Suprapubic skin (tissue), 4 donors: ENCODE data around the gene CLCN6. TPM values are rescaled to one million over a fixed set of nuclear protein-coding genes. Genes with fewer than 3 reads are reported as not detected.
A peak's percentile ranks its signal among the peaks of the same experiment; 100 is the strongest.

Source experiments
- DNase-seq, 2 donors: peaks; one replicate each; pipeline ENCODE4 v3.0.0-alpha.2; 2019; ENCODE audit warnings: low spot score in 2 of 2
- H3K27ac ChIP-seq: fragments of 200-600 bp; sonication (generic); one replicate; pipeline ENCODE4 v1.5.1; 2019
- H3K27me3 ChIP-seq: fragments of 200-600 bp; sonication (generic); one replicate; pipeline ENCODE4 v1.5.1; 2019
- H3K36me3 ChIP-seq: fragments of 200-600 bp; sonication (generic); one replicate; pipeline ENCODE4 v1.5.1; 2019
- H3K4me1 ChIP-seq: fragments of 200-600 bp; sonication (generic); one replicate; pipeline ENCODE4 v1.5.1; 2019
- H3K4me3 ChIP-seq: fragments of 200-600 bp; sonication (generic); one replicate; pipeline ENCODE4 v1.5.1; 2019; ENCODE audit warnings: mild to moderate bottlenecking
- H3K9me3 ChIP-seq: fragments of 200-600 bp; sonication (generic); one replicate; pipeline ENCODE4 v1.5.1; 2019
- CTCF ChIP-seq, 2 donors: fragments of 200-600 bp in 1 of 2; fragments of 450-650 bp in 1 of 2; sonication (generic) in 1 of 2; IDR thresholded peaks; one replicate each; pipeline ENCODE4 v1.5.1; 2016 to 2019; ENCODE audit warnings: antibody characterized with exemption in 2 of 2, mild to moderate bottlenecking in 1 of 2, moderate library complexity in 1 of 2
- EP300 ChIP-seq: sonication (generic); formaldehyde crosslinking; IDR thresholded peaks from one replicate; pipeline ENCODE4 v1.6.1; 2017; ENCODE audit warnings: antibody characterized with exemption
- POLR2A ChIP-seq, 2 donors: fragments of 450-650 bp; IDR thresholded peaks; one replicate each; pipeline ENCODE4 v1.6.1; 2017; ENCODE audit warnings: antibody characterized with exemption in 2 of 2, mild to moderate bottlenecking in 2 of 2, moderate library complexity in 2 of 2
- POLR2AphosphoS5 ChIP-seq, 3 donors: sonication (generic); formaldehyde crosslinking; IDR thresholded peaks; one replicate each; pipeline ENCODE4 v1.6.1; 2017; ENCODE audit warnings: antibody characterized with exemption in 3 of 3
- WGBS: methylation state at CpG from one replicate; pipeline ENCODE4 v1.1.5; 2018; 5-methylcytosine and 5-hydroxymethylcytosine counted together
- total RNA-seq, 4 donors: library from RNA; depleted of rRNA; stranded (reverse); fragments of >200 nt; gene quantifications; one replicate each; pipeline ENCODE4 v1.1.0, GENCODE V29; 2016

CLCN6 gene
- total RNA-seq, 4 donors from 2014 or later, result 6.2 to 22.5 (median 10.2) TPM

GRCh38 chr1:11874258-11874562 lies 68.2 kb downstream of the CLCN6 start:
- Histone ChIP-seq H3K27ac (peak overlapping the region; percentile 35), H3K4me3 (no peak overlapping the region), H3K36me3 (no peaks in the 10 kb centered on the region), H3K4me1 (peaks cover 5% of the 10 kb centered on the region), H3K27me3 (peaks cover 19% of the 10 kb centered on the region), H3K9me3 (no peaks in the 10 kb centered on the region)
- WGBS, result 67% methylated on average over 10 of the region's 10 CpGs
- no peak for TF ChIP-seq CTCF (IDR thresholded peaks at IDR 0.05)
- peak in 1 of 3 donors; percentile 40 for TF ChIP-seq POLR2AphosphoS5 (IDR thresholded peaks at IDR 0.05)
- no peak for TF ChIP-seq POLR2A (IDR thresholded peaks at IDR 0.05)
- TF ChIP-seq EP300, result no peak
- no peak for DNase-seq

- H3K27ac ChIP-seq, result peak overlapping the region; percentile 35
- WGBS, result 23% methylated on average over 2 of the region's 6 CpGs
These were observed 68.6 kb downstream of the CLCN6 start for GRCh38 chr1:11874624-11875023.

GRCh38 chr1:11875094-11875493 lies 69.1 kb downstream of the CLCN6 start:
- Histone ChIP-seq H3K9me3 (no peaks in the 10 kb centered on the region), H3K36me3 (no peaks in the 10 kb centered on the region), H3K27me3 (peaks cover 18% of the 10 kb centered on the region), H3K27ac (peak overlapping the region; percentile 35), H3K4me1 (peaks cover 5% of the 10 kb centered on the region), H3K4me3 (no peak overlapping the region)
- TF ChIP-seq EP300 (no peak), CTCF (IDR thresholded peaks at IDR 0.05) (no peak), POLR2AphosphoS5 (IDR thresholded peaks at IDR 0.05) (no peak), POLR2A (IDR thresholded peaks at IDR 0.05) (no peak)
- no peak for DNase-seq
- 79% methylated on average over 7 of the region's 10 CpGs for WGBS

More at GRCh38 chr1:11874624-11875023, 68.6 kb downstream of the CLCN6 start:
- DNase-seq, result no peak
- Histone ChIP-seq H3K9me3 (no peaks in the 10 kb centered on the region), H3K36me3 (no peaks in the 10 kb centered on the region), H3K4me3 (no peak overlapping the region), H3K27me3 (peaks cover 19% of the 10 kb centered on the region), H3K4me1 (peaks cover 5% of the 10 kb centered on the region)
- TF ChIP-seq POLR2AphosphoS5 (IDR thresholded peaks at IDR 0.05), result no peak
- TF ChIP-seq CTCF (IDR thresholded peaks at IDR 0.05), result no peak
- TF ChIP-seq POLR2A (IDR thresholded peaks at IDR 0.05), result no peak
- no peak for TF ChIP-seq EP300

- DNase-seq, result no peak
- no peak for TF ChIP-seq EP300
- TF ChIP-seq POLR2A (IDR thresholded peaks at IDR 0.05), result no peak
- no peak for TF ChIP-seq POLR2AphosphoS5 (IDR thresholded peaks at IDR 0.05)
- TF ChIP-seq CTCF (IDR thresholded peaks at IDR 0.05), result no peak
- WGBS, result 56% methylated on average over 6 of the region's 6 CpGs
- H3K4me3 ChIP-seq, result no peak overlapping the region
- H3K27ac ChIP-seq, result no peak overlapping the region
- H3K27me3 ChIP-seq, result peaks cover 13% of the 10 kb centered on the region
- peaks cover 12% of the 10 kb centered on the region for H3K4me1 ChIP-seq
- H3K36me3 ChIP-seq, result no peaks in the 10 kb centered on the region
- H3K9me3 ChIP-seq, result no peaks in the 10 kb centered on the region
These were observed 71.1 kb downstream of the CLCN6 start for GRCh38 chr1:11877074-11877473.

- peaks cover 13% of the 10 kb centered on the region for H3K27me3 ChIP-seq
- no peak for TF ChIP-seq CTCF (IDR thresholded peaks at IDR 0.05)
- no peak for TF ChIP-seq POLR2AphosphoS5 (IDR thresholded peaks at IDR 0.05)
- no peak for TF ChIP-seq POLR2A (IDR thresholded peaks at IDR 0.05)
- TF ChIP-seq EP300, result no peak
- 96% methylated on average over 9 of the region's 31 CpGs for WGBS
- no peak overlapping the region for H3K4me3 ChIP-seq
- DNase-seq, result no peak
- H3K27ac ChIP-seq, result no peak overlapping the region
- no peaks in the 10 kb centered on the region for H3K36me3 ChIP-seq
- H3K4me1 ChIP-seq, result peaks cover 17% of the 10 kb centered on the region
- H3K9me3 ChIP-seq, result no peaks in the 10 kb centered on the region
These were observed 72.3 kb downstream of the CLCN6 start for GRCh38 chr1:11878081-11878890.
